Measurements from ENCODE around the gene SELENOM. TPM values are rescaled to one million over a fixed set of nuclear protein-coding genes. Genes with fewer than 3 reads are reported as not detected.

Gene SELENOM
- total RNA-seq, 4 donors from 2014 or later = 941 to 2,300 (median 1,432) TPM

GRCh38 chr22:31124811-31125465, 17.6 kb upstream of the SELENOM start:
- Histone ChIP-seq H3K4me3 (no peak overlapping the region), H3K27me3 (no peaks in the 10 kb centered on the region), H3K4me1 (peaks cover 0 to 20% (median 13%) of the 10 kb centered on the region in 3 donors), H3K27ac (no peak overlapping the region), H3K9me3 (no peaks in the 10 kb centered on the region), H3K36me3 (no peaks in the 10 kb centered on the region)
- no peak for TF ChIP-seq CTCF (IDR thresholded peaks at IDR 0.05)
- TF ChIP-seq EP300 (IDR thresholded peaks at IDR 0.05) = no peak
- no peak for TF ChIP-seq POLR2A (IDR thresholded peaks at IDR 0.05)
- no peak for TF ChIP-seq POLR2AphosphoS5 (IDR thresholded peaks at IDR 0.05)
- no CpG with 5 or more reads among the region's 14 CpGs for WGBS, 2 donors (ENCODE audit: low coverage in 1 of 2)
- no peak for ATAC-seq

- ATAC-seq = no peak
- Histone ChIP-seq H3K36me3 (no peaks in the 10 kb centered on the region), H3K4me3 (no peak overlapping the region), H3K27me3 (no peaks in the 10 kb centered on the region), H3K4me1 (peaks cover 0 to 20% (median 13%) of the 10 kb centered on the region in 3 donors), H3K9me3 (no peaks in the 10 kb centered on the region), H3K27ac (no peak overlapping the region)
- TF ChIP-seq EP300 (IDR thresholded peaks at IDR 0.05) (no peak), POLR2AphosphoS5 (IDR thresholded peaks at IDR 0.05) (no peak), CTCF (IDR thresholded peaks at IDR 0.05) (no peak), POLR2A (IDR thresholded peaks at IDR 0.05) (no peak)
- 66 to 79% methylated on average over 3 of the region's 3 CpGs for WGBS, 2 donors (ENCODE audit: low coverage in 1 of 2)
Observed at GRCh38 chr22:31124290-31124689, 16.9 kb upstream of the SELENOM start.

- Histone ChIP-seq H3K36me3 (no peaks in the 10 kb centered on the region), H3K9me3 (no peaks in the 10 kb centered on the region), H3K27me3 (no peaks in the 10 kb centered on the region), H3K4me1 (peaks cover 0 to 20% (median 13%) of the 10 kb centered on the region in 3 donors), H3K4me3 (peak overlapping the region; percentile 28 to 48), H3K27ac (peak overlapping the region in 3 of 4 donors; percentile 51 to 67 (median 54))
- ATAC-seq = no peak
- no peak for TF ChIP-seq POLR2AphosphoS5 (IDR thresholded peaks at IDR 0.05)
- TF ChIP-seq EP300 (IDR thresholded peaks at IDR 0.05) = no peak
- no peak for TF ChIP-seq POLR2A (IDR thresholded peaks at IDR 0.05)
- TF ChIP-seq CTCF (IDR thresholded peaks at IDR 0.05) = no peak
- 56% methylated on average over 1 of the region's 4 CpGs; no CpG with 5 or more reads in 1 of the 2 donors for WGBS, 2 donors (ENCODE audit: low coverage in 1 of 2)
Observed at GRCh38 chr22:31123292-31123602, 15.9 kb upstream of the SELENOM start.

- H3K36me3 ChIP-seq = no peaks in the 10 kb centered on the region
- TF ChIP-seq CTCF (IDR thresholded peaks at IDR 0.05) (no peak), EP300 (IDR thresholded peaks at IDR 0.05) (no peak), POLR2A (IDR thresholded peaks at IDR 0.05) (no peak), POLR2AphosphoS5 (IDR thresholded peaks at IDR 0.05) (no peak)
- peaks cover 0 to 20% (median 13%) of the 10 kb centered on the region in 3 donors for H3K4me1 ChIP-seq
- H3K27me3 ChIP-seq = no peaks in the 10 kb centered on the region
- peak; percentile 82 for ATAC-seq
- H3K9me3 ChIP-seq = no peaks in the 10 kb centered on the region
- WGBS, 2 donors (ENCODE audit: low coverage in 1 of 2) = 10% methylated on average over 2 of the region's 10 CpGs; no CpG with 5 or more reads in 1 of the 2 donors
- H3K4me3 ChIP-seq = peak within 1 kb of the TSS; percentile 28 to 48
- H3K27ac ChIP-seq = peak within 1 kb of the TSS in 3 of 4 donors; percentile 51 to 67 (median 54)
Observed at GRCh38 chr22:31122532-31123291, 15.3 kb upstream of the SELENOM start, which contains the start of gene INPP5J. TSS of gene INPP5J (plus strand) at chr22:31122966. CDS start at chr22:31123015, 49 bp downstream.
